BLaER1 treated with 17β-estradiol and CSF1 and Interleukin-3, amounts not matched to agents 10 nM and 100 nM (cell line): ENCODE data around the gene KITLG.

ENCODE experiments used
- H3K27ac ChIP-seq, 11 experiments: shearing (Covaris generic); formaldehyde crosslinking; 2 replicates each; pipeline ENCODE4 v1.8.1; 2022
- H3K27me3 ChIP-seq, 11 experiments: shearing (Covaris generic); formaldehyde crosslinking; 2 replicates each; pipeline ENCODE4 v1.8.1; 2022
- H3K36me3 ChIP-seq, 11 experiments: shearing (Covaris generic); formaldehyde crosslinking; 2 replicates each; pipeline ENCODE4 v1.8.1; 2022
- H3K4me1 ChIP-seq, 10 experiments: shearing (Covaris generic); formaldehyde crosslinking; 2 replicates each; pipeline ENCODE4 v1.8.1; 2022
- H3K4me2 ChIP-seq, 11 experiments: shearing (Covaris generic); formaldehyde crosslinking; 2 replicates each; pipeline ENCODE4 v1.8.1; 2022
- H3K4me3 ChIP-seq, 10 experiments: shearing (Covaris generic); formaldehyde crosslinking; 2 replicates each; pipeline ENCODE4 v1.8.1; 2022
- H3K9ac ChIP-seq, 11 experiments: shearing (Covaris generic); formaldehyde crosslinking; 2 replicates each; pipeline ENCODE4 v1.8.1; 2022
- H3K9me3 ChIP-seq, 11 experiments: shearing (Covaris generic); formaldehyde crosslinking; replicated peaks in 1 of 11; 2 replicates each; pipeline ENCODE4 v1.8.1; 2022
- H4K20me1 ChIP-seq, 11 experiments: shearing (Covaris generic); formaldehyde crosslinking; 2 replicates each; pipeline ENCODE4 v1.8.1; 2022
- Cebpa-rat ChIP-seq, 11 experiments: shearing (Covaris generic); IDR thresholded peaks; 2 replicates each; pipeline ENCODE4 v1.8.1; 2022

The KITLG gene

DNA sequence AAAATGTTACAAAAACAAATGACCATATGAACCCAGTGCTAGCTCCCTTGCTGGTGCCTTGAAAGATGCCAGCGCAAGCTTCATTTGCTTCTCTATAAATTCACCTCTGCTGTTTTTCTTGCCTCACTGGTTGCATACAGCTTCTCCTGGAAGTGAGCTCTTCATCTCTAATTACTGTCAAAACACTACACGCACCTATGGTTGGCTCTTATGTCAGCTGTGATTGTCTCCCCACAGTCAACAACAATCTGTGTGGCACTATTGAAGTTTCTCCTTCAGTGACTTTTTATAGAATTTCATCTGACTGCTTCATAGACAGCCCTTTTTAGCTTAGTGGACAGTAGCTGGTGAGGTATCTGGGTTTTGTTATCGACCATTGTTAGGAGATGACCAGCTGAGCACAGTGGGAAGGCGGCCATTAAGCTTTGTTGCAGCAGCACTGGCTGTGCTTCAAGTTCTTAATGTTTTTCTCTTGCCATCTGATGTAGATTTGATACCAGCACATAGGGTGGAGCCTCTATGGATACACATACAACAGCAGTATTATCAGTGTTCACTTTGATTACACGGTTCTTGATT lies 131.8 kb downstream of the KITLG start:
- Histone ChIP-seq H3K9me3 (no peaks in the 10 kb centered on the region), H3K27me3 (no peaks in the 10 kb centered on the region), H4K20me1 (no peaks in the 10 kb centered on the region), H3K4me3 (no peak overlapping the region), H3K36me3 (no peaks in the 10 kb centered on the region), H3K4me1 (no peaks in the 10 kb centered on the region), H3K27ac (no peak overlapping the region), H3K4me2 (no peak overlapping the region), H3K9ac (no peak overlapping the region)
- no peak for TF ChIP-seq Cebpa-rat (IDR thresholded peaks at IDR 0.05)

DNA sequence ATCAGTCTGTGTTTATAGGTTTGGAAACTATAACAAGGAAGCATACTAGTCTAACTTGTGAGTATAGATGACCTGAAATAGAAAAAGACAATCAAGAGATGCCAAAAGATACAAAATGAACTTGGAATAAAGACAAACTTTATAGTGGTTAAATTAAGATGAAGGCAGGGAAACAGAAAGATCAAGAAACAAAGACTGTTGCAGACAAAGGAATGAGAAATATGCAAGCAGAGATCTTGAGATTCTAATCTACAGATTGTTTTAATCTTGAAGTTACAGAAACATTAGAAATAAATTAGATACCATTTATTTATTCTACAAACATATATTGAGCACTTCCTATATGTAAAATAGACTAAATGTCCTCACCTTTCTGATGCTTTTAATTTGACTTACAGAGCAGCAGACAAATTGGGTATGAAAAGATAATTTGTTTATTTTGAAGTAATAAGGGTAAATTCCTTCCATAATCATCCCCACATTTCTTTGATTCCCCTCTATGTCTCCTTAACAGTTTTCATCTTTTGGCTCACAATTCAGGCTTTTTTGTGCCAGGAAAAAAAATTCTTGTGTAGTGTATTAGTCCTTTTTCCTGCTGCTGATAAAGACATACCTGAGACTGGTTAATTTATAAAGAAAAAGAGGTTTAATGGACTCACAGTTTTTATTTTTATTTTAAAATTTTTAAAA lies 134.4 kb downstream of the KITLG start:
- no peak for TF ChIP-seq Cebpa-rat (IDR thresholded peaks at IDR 0.05)
- H3K27me3 ChIP-seq, result no peaks in the 10 kb centered on the region
- H3K9me3 ChIP-seq, result no peaks in the 10 kb centered on the region
- no peak overlapping the region for H3K27ac ChIP-seq
- H3K4me2 ChIP-seq, result no peak overlapping the region
- H3K9ac ChIP-seq, result no peak overlapping the region
- no peaks in the 10 kb centered on the region for H4K20me1 ChIP-seq
- no peaks in the 10 kb centered on the region for H3K36me3 ChIP-seq
- no peak overlapping the region for H3K4me3 ChIP-seq
- no peaks in the 10 kb centered on the region for H3K4me1 ChIP-seq

DNA sequence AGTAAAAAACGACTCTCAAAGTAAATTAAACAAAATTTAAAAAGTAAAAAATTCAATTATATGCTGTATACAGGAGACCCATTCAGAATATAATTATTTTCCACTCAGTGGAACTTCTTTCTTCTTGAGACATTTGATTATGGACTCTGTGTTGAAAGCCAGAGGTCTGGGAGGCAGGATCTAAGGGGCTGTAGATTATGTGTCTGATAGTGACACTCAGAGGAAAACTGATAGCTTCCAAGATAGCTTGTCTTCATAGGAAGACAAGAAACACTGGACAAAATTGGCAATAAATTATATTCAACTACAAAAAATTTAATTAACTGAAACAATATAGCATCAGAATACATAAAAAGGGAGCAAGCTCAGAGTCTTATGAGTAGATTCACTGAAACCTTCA lies 135.8 kb downstream of the KITLG start:
- Histone ChIP-seq H3K4me1 (no peaks in the 10 kb centered on the region), H3K27me3 (no peaks in the 10 kb centered on the region), H4K20me1 (no peaks in the 10 kb centered on the region), H3K27ac (no peak overlapping the region), H3K4me3 (no peak overlapping the region), H3K4me2 (no peak overlapping the region), H3K9ac (no peak overlapping the region), H3K9me3 (0 out of 22 replicates have a peak, but pooled peaks cover 0 to 2% (median 0%) of the 10 kb centered on the region in 11 experiments), H3K36me3 (no peaks in the 10 kb centered on the region)
- no peak for TF ChIP-seq Cebpa-rat (IDR thresholded peaks at IDR 0.05)
